Activated CD4-positive, alpha-beta T cell treated with anti-CD3 and anti-CD28 coated beads for 1 hour (primary cell): Measurements from ENCODE around the gene MAN2C1.
"Not testable (repeated sequence)": the region's sequence is repeated elsewhere in the genome, so short reads cannot be mapped to it uniquely, and the experiment has no call there.

Experiments
- DNase-seq: peaks from one replicate; pipeline ENCODE4 v3.0.0-alpha.2; 2020

Gene MAN2C1

DNA sequence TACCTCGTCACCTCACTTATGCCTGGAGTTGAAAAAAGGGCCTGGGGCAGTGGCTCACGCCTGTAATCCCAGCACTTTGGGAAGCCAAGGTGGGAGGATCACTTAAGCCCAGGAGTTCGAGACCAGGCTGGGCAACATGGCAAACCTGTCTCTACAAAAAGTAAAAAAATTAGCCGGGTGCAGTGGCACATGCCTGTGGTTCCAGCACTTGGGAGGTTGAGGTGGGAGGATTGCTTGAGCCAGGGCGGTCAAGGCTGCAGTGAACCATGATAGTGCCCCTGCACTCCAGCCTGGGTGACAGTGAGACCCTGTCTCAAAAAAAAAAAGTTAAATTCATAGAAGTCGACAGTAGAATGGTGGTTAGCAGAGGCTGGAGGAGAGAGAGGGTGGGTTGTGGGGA, 26.2 kb downstream of the MAN2C1 start:
- DNase-seq, result no peak

DNA sequence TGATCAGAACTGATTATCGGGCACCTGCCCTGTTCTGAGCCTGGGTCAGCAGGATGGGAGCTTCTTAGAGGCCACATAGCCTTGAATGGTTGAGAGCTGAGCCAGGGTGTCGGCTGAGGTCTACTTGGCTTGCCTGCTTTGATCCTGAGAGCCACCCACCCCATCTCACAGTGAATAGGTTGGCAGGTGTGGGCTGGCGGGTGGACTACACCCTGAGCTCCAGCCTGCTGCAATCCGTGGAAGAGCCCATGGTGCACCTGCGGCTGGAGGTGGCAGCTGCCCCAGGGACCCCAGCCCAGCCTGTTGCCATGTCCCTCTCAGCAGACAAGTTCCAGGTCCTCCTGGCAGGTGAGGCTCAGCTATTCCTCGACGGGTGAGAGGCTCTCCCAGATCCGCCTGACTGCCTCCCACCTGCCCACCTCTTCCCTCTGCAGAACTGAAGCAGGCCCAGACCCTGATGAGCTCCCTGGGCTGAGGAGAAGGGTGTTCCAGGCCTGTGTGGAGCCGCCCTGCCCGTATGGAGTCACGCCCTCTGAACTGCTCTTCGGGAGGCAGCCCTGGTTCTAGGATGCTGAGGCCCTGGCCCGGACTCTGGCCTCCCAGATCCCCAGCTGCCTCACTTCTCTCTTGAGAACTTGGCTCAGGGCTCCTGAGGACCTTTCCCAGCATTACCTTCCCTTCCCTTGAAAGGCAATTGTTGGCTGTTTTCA, 28.7 kb downstream of the MAN2C1 start:
- no peak for DNase-seq

DNA sequence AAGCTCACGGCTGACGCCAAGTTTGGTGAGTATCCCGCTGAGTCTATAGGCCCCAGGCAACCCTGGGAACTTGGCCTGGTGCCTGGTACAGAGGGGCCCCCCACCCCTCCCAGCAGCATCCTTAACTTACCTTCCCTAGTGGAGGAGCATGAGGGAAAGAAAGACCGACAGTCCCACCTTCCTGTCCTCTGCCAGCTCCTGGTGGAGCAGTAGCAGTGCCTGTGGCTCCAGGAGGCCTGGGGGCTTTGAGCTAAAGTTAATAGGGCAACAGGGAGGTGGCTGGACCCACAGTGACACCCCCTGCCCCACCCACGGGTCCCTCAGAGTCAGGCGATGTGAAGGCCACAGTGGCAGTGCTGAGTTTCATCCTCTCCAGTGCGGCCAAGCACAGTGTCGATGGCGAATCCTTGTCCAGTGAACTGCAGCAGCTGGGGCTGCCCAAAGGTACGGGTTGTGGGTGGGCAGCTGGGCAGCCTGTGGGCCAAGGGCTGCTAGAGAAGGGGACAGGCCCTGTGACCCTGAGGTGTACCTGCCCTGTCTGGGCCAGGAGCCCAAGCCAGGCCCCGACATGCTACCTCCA, 29.7 kb downstream of the MAN2C1 start:
- no peak for DNase-seq

DNA sequence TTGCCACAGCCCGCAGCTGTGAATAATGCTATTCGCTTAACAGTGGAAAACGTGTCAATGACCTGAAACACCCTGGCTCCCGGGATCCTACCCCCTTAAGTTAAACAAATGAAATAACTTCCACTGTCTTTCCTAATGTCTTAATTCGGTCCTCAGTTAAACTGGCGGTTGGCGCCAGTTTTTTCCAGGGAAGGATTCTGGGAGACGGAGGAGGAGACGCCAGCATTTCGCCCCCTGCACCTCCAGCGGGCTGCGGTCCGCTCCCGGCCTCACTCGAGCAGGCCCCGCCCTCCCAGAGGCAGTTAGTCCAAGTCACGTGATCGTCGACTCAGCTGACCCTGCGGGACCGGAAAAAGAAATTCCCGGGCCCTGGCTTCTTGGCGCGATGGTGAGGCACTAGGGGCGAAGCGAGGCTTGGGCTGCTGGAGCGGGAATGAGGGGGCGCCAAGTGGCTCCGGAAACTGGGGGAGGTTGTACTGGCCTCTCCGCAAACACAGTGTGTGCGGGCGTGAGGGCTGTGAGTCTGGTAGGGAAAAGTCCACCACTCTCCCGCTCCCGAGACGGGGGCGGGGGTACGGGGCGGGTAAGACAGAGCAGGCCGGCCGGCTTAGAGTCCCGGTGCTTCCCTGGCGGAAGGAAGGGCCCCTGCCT, 32.6 kb downstream of the MAN2C1 start, which contains the start of gene COMMD4:
COMMD4 (plus strand) TSS at position 359 of the 651 bp plus-strand sequence; CDS start at position 386, 27 bp downstream.
- DNase-seq, result peak; percentile 42

DNA sequence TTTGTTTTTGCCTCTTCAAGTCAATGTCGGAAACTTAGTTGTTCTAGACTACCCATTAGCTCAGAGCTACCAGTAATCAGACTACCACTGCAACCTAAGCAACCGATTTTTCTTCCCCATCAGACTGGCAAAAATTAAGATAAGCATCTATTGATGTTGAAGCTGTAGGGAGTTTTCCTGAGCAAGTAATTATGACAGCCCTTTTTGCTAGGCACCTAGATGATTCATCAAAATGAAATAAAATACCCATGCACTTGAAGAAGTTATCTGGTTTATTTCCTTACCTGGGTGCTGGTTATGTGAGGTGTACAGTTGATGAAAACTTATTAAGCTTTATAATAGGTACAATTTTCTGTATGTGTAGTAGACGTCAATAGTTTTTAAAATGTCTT, 33.1 kb downstream of the MAN2C1 start:
- DNase-seq, result no peak

DNA sequence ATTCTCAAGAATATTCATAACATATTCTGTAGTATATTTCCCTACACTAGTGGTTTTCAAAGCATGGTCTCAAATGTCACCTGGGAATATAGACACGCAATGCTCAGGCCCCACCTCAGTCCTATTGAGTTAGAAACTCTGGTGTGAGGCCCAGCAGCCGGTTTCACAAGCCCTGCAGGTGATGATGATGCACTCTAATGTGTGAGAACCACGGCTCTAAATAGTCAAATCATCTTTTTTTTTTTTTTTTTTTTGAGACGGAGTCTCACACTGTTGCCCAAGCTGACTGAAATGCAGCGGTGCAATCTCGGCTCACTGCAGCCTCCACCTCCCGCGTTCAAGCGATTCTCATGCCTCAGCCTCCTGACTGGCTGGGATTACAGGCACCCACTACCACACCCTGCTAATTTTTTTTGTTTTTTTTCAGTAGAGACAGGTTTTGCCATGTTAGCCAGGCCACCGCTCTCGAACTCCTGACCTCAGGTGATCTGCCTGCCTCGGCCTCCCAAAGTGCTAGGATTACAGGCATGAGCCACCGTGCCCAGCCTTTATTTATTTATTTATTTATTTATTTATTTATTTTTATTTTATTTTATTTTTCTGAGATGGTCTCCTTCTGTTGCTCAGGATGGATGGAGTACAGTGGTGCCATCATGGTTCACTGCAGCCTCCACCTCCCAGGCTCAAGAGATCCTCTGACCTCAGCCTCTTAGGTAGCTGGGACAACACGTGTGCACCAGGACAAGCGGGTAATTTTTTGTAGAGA, 34.6 kb downstream of the MAN2C1 start:
- DNase-seq, result not testable (repeated sequence)

DNA sequence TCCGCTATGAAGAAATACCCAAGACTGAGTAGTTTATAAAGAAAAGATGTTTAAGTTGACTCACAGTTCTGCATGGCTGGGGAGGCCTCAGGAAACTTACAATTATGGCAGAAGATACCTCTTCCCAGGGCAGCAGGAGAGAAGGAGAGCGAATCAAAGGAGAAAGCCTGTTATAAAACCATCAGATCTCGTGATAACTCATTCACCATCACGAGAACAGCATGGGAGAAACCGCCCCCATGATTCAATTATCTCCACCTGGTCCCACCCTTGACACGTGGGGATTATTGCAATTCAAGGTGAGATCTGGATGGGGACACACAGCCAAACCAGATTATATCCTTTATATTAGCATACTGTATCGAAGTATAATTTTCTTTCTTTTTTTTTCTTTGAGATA, 36.3 kb downstream of the MAN2C1 start:
- DNase-seq, result not testable (repeated sequence)

DNA sequence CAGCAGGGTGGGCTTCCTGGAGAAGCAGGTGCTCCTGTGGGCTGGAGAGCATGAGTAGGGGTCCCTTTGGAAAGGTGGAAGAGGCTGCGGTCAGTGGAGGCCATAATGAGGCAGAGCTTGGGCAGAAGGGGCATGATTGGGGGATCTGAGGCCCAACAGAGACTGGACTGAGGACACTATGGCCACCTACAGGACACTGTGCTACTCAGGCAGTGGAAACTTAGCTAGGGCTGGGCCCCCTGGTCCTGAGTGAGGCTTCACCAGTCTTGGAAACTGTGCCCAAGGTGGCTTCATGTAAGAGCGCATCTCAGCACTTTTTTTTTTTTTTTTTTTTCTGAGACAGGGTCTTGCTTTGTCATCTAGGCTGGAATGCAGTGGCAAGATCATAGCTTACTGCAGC, 38.8 kb downstream of the MAN2C1 start:
- DNase-seq, result no peak

DNA sequence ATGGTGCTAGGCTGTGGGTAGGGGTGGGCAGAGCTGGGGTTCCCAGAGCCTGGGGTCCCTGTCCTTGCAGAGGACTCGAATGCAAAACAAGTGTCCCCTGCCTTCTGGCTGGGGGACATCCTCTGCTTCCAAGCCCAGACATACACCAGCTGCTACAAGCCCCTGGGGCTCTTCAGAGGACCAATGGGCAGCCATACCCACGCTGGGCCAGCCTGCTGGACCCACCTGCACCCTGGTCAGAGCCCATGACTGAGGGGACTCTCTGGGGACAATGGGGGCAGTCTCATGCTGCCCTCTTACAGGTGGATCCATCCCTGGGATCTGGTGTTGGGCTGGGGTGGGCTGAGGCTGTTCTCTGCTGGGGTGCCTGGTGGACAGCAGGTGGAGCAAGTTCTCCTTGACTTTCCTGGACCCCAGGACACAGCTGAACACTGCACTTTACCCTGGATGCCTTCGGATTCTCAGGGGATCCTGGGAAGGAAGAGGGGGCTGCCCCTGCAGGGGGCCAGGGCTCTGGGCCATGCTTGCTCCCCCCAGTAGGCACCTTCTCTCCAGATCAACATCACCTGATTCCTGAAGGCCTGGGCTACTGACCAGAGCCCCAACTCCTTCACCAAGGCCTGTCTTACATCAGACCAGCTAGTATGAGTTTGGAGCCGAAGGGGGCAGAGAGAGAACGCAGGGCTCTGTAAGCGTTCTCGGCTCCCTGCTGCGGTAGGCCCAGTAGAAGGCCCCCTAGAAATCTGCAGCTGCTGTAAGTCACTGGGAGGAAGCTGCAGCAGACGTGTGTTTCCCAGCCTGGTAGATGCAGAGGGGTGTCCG, 39.7 kb downstream of the MAN2C1 start:
- no peak for DNase-seq

DNA sequence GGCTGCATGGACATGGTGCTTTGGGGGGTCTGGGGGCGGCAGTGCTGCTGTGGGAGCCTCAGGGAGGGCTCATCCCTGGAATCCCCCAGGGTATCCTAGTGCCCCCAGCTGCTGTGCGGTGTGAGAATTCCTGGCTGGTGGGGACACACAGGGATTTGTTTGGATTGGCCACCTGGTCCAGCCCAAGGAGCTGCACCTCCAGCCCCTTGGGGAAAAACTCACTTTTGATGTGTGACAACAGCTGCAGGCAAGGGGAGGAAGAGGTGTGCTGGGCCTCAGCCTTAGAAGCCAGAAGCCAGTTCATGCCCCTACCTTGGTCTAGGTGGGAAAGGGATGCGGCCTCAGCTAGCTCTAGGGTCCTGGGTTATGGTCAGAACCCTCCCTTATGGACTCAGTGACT, 40.9 kb downstream of the MAN2C1 start:
- DNase-seq, result no peak

DNA sequence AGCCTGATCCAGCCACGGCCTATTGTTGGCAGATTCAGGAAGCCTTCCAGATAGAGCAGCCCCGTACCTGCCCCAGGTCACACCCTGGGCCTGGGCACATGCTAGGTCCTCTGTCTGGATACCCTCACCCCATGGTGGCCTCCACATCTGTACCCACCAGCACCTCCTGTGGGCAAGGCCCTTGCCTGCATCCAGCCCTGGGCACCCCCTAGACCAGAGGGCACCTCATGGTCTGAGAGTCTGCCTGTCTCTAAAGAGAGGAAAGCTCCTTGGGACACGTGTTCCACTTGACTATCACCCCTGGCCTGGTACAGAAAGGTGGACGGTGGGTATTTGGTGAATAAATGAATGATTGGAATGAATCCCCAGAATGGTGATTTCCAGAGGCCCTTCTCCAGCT, 41.4 kb downstream of the MAN2C1 start:
- no peak for DNase-seq

DNA sequence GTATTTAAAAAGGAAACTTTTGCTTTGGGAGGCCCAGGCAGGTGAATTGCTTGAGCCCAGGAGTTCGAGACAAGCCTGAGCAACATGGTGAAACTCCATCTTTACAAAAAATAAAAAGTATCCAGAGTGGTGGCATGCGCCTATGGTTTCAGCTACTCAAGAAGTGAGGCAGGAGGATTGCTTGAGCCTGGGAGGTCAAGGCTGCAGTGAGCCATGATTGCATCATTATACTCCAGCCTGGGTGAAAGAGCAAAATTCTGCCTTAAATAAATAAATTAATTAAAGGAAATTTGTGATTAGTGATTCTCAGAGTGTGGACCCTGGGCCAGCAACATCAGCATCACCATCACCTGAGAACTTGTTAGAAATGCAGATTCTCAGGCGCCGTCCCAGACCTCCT, 42.5 kb downstream of the MAN2C1 start:
- DNase-seq, result no peak

DNA sequence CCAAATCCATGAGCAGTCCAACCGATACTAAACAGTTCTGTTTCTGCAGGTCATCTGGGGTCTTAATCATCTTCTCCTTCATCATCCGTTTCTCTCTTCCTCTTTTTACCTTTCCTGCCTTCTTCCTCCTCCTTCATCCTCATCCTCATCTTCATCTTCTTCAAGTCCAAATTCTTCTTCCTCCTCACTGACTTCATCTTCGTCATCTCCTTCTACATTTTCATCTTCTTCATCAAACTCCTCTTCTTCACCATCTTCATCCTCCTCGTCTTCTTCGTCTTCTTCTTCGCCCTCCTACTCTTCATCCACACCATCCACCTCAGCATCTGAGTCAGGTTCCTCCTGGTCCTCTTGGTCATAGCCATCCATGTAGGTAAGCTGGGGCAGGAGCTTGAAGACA, 46.7 kb downstream of the MAN2C1 start:
- DNase-seq, result no peak

DNA sequence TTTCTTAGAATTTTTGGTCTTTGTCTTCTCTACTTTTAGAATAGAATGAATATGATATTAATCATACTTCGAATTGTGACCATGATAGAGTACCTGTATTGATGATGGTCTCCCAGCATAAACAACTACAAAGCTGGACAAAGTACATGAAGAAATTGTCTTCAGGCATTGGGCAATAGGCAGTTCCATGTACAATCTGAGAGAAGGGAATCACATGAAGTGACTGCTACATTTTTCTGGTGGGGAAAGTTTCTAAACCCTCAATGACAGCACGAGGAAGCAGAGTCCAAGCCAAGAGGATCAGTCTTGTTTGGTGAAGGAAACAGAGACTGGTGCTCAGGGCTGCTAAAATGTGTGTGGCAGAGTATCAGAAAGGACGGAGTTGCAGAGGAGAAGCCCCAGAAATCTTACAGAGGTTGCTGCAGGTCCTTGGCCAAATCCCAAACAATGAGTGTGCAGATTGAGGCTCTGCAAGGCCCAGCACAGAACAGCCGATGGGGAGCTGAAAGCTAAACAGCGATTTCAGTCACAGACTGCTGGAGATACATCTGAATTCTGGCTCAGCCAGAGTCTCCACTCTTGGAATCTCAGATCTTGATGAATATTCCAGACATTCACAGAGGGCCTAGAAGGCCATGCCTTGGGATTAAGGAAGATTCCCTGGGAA, 49.0 kb downstream of the MAN2C1 start:
- not testable (repeated sequence) for DNase-seq

DNA sequence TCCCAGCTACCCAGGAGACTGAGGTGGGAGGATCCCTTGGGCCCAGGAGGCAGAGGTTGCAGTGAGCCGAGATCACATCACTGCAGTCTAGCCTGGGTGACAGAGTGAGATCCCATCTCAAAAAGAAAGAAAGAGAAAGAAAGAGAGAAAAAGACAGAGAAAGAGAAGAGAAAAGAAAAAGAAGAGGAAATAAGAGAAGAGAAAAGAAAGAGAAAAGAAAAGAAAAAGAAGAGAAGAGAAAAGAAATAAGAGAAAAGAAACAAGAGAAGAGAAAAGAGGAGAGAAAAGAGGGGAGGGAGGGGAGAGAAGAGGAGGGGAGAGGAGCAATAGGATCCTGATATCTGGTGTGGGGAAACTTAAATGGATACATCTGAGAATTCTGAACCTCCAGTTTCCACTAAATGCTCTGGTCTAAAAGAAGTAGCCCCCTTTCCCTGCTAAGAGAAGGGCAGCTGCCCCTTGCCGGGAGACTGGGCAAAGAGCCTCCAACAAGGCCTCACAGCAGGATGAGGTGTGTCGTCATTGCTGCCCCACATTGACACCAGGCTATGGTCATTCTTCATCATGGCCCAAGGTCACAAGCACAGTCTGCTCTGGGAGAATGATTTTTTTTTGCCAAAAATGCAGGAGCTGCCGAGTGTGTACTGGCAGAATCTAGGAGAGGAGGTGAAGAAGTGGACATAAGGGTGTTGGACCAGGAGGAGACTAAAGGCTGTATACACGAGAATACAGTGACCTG, 53.7 kb downstream of the MAN2C1 start:
- DNase-seq, result no peak

DNA sequence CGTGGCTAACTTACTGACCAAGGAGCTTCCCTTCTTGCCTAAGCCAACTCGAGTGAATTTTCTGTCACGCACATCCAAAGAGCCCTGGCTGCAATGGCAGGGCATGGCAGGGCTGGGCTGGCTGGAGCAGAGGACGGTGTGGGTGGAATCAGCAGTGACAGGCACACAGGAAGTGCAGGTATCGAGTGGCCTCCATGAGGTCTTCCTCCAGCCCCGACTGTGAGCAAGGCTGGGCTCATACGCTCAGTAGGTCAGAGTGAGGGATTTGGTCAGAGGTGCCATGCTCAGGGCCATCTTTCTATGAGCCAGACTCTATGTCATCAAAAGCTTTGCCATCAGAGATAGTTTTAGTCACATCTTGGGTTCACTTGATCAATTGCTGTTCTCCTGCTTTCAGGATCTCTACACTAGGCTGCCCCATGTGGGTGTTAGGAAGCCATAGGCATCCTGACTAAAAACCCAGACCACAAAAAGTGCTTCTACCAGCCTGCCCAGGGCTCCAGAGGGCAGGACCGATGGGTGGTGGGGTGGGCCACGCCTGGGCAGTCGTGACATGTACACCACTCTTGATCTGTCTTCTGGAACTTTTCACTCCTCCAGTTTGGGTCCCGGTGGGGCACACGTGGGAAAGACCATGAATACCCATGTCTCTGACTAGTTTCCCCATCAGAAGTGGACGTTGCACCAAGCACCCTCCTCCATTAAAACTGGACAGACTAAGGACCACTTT, 55.1 kb downstream of the MAN2C1 start:
- no peak for DNase-seq

DNA sequence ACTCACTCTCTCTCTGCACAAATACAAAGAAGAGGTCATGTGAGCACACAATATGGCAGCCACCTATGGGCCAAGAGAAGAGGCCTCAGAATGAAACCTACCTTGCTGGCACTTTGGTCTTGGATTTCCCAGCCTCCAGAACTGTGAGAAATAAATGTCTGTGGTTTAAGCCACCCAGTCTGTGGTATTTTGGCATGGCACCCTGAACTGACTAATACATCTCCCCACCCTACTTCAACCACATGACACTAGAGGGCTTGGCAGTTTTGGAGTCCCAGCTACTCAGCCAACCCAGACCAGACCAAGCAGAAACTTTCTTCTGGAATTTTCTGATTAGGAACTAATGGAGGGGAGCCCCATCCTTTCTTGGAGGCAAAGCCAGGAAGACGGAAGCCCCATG, 55.9 kb downstream of the MAN2C1 start:
- not testable (repeated sequence) for DNase-seq

DNA sequence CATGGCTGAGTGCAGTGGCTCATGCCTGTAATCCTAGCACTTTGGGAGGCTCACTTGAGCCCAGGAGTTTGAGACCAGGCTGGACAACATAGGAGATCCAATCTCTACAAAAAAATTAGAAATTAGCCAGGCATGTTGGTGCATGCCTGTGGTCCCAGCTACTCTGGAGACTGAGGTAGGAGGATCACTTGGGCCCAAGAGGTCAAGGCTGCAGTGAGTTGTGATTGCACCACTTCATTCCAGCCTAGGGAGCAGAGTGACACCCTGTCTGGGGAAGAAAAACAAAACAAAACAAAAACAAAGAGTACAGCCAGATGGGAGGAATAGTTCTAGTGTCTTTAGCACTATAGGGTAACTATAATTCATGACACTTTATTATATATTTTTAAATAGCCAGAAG, 58.7 kb downstream of the MAN2C1 start:
- DNase-seq, result no peak

DNA sequence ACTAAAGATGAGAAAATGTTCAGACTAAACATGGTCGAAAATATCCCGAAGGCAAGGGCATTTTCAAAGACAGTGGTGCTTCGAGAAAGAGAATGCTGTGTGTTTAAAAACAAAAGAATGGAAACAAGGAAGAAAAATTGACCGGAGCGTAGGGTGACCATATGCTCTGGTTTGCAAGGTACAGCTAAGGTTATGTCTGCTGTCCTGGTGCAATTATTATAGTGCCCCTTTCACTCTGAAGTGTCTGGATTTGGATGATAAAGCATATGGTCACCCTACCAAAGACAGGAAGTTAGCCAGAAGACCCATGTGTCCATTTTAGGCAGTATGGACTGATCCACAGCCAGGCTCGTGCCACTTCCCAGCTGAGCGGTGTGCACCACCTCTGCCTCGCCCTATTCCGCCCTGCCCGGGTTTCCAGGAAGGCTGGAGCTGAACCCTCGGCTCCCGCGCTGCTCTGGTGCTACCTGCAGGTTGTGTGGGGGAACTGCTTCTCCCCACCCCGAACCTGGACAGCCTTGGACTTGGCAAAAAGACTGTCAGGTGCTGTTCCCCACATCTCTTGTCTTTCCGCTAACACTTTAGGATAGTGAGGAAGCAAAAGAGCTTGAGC, 60.5 kb downstream of the MAN2C1 start:
- no peak for DNase-seq

DNA sequence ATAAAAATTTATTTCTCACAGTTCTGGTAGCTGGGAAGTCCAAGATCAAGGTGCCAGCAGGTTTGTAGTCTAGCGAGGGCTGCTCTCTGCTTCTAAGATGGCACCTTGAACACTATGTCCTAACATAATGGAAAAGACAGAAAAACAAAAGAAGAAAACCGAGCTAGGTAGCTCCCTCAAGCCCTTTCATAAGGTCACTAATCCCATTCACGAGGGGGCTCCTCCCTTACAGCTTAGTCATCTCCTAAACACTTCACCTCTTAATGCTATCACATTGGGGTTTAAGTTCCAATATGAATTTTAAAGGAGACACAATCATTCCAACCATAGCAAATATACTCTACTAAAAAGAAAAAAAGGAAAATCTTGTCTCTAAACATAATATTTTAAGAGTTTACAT, 62.2 kb downstream of the MAN2C1 start:
- DNase-seq, result no peak
